Stimulated activated CD4-positive, alpha-beta T cell treated with anti-CD3 and anti-CD28 coated beads, TNF-alpha, amount 100 ng/mL, for 48 hours (primary cell): Measurements from ENCODE around the gene LRP8.

Experiments
- DNase-seq, 3 donors: peaks; one replicate each; pipeline ENCODE4 v3.0.0-alpha.2; 2020; ENCODE audit warnings: low read depth in 3 of 3

Gene LRP8

GRCh38 chr1:53339736-53340635 is 12.1 kb upstream of the LRP8 start:
- no peak for DNase-seq

- no peak for DNase-seq
These were observed 10.6 kb upstream of the LRP8 start for GRCh38 chr1:53338423-53338822.

DNA sequence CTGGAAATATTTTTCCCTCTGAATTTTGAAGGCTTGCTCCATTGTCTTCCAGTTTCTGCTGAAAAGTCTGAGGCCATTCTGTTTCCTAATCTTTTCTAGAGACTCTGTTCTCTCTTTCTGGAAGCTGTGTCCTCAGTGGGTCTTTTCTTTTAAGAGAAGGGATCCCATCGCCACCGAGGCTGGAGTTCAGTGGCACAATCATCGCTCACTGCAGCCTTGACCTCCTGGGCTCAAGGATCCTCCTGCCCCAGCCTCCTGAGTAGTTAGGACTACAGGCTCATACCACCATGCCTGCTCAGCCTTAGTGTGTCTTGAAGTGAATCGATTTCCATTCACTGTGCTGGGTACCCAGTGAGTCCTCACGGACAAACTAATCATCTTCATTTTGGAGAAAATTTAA is 9.6 kb upstream of the LRP8 start:
- no peak for DNase-seq

DNA sequence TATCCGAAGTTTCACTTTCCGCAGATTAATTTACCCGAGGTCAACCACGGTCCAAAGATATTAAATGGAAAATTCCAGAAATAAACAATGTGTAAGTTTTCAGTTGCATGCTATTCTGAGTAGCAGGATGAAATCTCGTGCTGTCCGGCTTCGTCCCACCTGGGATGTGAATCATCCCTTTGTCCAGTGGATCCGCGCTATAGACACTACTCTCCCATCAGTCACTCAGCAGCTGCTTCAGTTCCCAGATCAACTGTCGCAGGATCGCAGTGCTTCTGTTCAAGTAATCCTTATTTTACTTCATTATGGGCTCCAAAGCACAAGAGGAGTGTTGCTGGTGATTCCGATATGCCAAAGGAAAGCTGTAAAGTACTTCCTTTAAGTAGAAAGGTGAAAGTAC is 8.3 kb upstream of the LRP8 start:
- DNase-seq = no peak

DNA sequence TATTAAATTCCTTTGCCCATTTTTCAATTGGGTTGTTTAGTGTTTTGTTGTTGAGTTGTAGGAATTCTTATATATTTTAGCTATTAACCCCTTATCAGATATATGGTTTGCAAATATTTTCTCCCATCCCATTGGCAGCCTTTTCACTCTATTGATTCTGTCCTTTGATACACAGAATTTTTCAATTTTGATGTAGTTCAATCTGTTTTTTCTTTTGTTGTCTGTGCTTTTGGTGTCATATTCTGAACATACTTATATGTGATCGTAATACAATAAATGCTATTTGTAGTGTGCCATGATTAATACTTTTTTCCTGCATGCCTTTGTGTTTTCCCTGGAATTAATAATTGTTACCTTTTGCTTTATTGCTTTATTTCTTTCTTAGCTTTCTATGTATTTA is 7.8 kb upstream of the LRP8 start:
- no peak for DNase-seq

DNA sequence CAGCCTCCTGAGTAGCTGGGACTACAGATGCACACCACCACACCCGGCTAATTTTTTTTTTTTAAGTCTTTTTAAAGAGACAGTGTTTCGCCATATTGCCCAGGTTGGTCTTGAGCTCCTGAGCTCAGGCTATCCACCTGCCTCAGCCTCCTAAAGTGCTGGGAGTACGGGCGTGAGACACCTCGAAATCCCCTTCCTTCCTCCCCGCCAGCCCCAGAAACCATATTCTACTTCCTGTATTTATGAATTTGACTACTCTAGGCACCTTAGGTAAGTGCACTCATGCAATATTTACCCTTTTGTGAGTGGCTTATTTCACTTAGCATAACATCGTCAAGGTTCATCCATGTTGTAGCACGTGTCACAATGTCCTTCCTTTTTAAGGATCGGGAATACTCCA is 6.9 kb upstream of the LRP8 start:
- DNase-seq = no peak

DNA sequence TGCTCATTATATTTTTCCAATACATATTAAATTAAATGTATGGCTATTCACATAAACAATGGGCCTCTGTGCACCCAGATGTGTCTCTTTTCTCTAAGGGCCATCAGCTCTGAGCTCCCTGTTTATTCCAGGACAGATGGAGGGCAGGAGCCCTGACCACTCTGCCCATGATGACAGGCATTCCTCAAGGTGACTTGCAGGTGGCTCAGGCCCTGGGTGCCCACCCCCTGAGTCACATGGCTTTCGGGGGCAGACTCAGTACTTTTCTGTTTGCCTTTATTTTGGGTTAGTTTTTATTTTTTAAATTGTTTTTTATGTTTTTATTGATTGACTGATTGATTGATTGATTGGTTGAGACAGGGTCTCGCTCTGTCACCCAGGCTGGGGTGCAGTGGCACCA is 6.4 kb upstream of the LRP8 start:
- DNase-seq = no peak

DNA sequence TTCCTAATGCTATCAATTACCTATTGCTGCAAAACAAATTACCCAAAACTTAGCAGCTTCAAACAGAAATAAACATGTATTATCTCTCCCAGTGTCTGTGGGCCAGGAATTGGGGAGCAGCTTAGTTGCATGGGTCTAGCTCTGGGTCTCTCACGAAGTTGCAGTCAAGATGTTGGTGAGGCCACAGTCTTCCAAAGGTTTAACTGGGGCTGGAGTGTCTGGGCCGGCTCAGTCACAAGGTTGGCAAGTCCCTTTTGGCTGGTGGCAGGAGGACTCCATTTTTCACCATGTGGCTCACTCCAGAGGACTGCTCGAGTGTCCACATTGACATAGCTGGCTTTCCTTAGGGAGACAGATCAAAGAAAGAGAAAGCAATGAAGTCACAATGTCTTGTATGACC is 5.0 kb upstream of the LRP8 start:
- no peak for DNase-seq

GRCh38 chr1:53332186-53332564 is 4.3 kb upstream of the LRP8 start:
- no peak for DNase-seq

DNA sequence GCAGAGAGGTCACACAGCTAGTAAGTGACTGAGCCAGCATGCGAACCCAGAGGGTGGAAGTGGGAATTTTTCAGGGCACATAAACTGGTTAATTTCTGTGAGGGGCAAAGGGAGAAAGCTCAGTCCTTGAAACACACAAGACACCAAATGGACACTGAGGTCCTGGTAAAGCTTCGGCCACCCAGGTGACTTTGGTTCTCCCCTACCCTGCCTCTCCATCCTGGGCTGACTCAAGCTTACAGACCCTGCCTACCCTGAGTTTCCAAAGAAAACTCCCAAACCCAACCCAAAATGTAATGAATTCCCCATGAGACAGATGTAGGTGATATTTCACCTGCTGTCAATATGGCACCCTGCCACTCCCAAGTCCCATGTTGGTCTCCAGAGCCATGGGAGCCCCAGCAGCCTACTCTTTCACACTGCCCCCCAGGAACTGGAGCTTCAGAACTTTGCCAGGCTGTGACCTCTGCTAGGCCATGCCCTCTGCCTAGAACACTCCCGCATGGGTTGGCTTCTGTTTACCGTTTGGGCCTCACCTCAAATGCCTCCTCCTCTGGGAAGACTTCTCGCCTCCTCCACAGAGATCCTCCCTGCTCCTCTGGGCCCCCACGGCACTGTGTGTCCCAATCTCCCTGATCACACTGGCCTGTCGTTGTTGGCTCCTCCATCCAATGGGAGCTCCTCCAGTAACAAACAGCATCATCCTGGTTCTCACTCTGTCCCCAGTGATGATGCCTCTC is 3.7 kb upstream of the LRP8 start:
- DNase-seq = no peak

GRCh38 chr1:53330819-53331218 is 2.9 kb upstream of the LRP8 start:
- DNase-seq = no peak

- DNase-seq = no peak
These were observed 950 bp upstream of the LRP8 start for GRCh38 chr1:53328541-53329499.

GRCh38 chr1:53327182-53327913 is 522 bp downstream of the LRP8 start:
- peak; percentile 19 to 36 (median 23) for DNase-seq

DNA sequence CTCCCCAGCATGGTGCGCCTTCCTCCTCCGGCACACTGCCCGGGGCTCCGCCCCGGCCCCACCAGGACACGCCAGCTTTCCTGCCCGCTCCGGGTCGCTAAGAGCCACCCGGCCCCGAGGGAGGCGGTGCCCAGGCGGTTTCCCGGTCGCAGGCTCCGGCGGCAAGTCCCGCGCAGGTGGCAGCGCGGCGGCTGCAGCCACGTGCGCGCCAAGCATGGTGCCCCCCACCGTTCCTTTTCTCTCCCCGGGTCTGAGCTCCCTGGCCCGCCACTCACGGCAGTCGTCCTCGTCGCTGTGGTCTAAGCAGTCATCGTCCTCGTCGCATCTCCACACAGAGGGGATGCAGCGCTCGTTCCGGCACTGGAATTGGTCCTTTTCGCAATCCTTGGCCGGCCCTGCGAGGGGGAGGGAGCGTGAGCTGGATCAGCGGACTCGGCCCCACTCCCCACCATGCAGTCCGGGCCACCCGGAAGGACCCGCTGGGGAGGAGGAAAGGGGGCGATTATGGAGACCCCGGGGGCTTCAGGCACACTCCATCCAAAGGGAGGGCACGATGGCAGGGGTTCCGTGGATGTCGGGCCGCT is 1.2 kb downstream of the LRP8 start:
- DNase-seq = peak in 1 of 3 donors; percentile 41

DNA sequence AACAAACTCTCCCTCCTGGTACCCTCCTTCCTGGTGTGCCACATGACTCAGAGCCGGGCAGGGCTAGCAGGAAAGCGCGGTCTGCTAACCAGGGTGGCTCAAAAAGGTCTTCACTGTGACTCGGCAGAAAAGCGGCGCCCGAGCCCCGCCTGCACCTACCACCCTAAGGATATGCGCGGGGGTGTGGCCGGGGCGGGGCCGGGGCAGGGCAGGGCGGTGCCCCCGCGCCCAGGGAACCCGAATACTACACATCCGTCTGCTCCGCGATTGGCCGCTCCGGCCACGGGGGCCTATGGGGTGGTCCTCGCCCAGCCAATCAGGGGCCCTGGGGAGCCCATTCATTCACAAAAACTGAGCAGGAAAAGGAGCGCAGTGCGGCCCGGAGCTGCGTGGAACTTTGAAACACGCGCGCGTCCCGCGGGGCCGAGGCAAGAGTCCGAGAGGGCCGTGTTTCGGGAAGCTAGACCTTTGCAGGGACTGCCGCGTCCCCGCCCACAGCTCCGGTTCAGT is 1.7 kb downstream of the LRP8 start:
- peak; percentile 92 to 94 (median 93) for DNase-seq

DNA sequence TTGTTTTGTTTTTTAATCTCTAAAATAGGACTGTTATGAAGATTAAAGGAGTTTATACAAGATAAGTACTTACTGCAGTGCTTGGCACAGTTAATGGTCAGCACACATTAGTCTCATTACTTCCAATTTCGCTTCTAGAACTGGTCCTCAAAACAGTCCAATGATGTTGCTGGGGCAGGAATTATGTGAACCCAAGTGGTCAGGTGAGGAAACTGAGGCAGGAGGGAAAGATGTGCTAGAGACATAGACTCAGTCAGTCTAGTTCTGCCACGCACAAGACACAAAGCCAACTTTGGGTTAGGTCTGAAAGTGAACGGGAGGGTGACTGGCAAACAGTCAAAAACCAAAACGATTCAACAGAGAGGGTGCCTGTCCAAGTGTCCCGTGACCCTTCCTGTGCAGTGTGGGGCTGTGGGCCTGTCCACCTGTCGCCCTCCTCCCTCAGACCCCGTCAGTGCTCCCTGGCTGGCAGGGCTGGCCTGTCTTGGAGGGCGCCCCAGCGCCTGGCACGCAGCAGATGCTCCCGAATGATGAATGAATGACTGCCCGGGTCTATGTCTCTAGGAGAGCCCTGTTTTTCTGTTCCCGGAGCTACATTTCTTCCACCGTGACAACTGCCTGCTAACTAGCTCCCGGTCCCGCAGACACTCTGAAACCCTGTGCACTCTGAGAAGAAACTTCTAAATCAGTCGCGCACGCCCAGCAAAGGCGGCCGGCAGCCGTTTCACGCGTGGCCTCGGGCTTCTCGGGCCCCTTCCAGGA is 2.4 kb downstream of the LRP8 start:
- DNase-seq = peak in 1 of 3 donors; percentile 8

DNA sequence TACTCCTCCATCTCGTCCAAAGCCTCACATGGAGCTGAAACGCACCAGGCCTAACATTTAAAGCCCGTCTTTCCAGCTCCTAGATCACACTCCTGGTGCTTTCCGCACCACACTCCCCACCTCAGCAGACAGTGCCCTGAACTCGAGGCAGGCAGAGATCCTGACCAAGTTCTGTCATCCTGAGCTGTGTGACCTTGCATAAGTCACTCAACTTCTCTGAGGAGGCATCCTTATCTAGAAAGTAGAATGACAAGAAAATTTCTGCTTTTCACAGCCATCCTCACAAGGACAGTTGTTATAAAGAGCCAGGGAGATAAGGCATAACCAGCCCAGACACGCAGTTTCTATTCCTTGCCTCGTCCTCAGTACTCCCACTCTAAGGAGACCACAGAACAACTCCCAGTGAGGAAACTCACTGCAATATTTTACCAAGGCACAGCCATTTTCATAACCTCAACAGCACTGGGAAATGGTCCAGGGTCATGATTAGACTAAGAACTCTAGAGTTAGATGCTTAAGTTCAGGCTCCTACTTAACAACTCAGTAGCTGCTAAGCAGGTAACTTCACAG is 3.1 kb downstream of the LRP8 start:
- DNase-seq = no peak

- no peak for DNase-seq
These were observed 3.5 kb downstream of the LRP8 start for GRCh38 chr1:53324321-53324720.

- no peak for DNase-seq
These were observed 4.6 kb downstream of the LRP8 start for GRCh38 chr1:53323316-53323715.
